ENCODE data around the gene RHBDF2.
"Not testable (repeated sequence)": the region's sequence is repeated elsewhere in the genome, so short reads cannot be mapped to it uniquely, and the experiment has no call there.

Gene RHBDF2

DNA sequence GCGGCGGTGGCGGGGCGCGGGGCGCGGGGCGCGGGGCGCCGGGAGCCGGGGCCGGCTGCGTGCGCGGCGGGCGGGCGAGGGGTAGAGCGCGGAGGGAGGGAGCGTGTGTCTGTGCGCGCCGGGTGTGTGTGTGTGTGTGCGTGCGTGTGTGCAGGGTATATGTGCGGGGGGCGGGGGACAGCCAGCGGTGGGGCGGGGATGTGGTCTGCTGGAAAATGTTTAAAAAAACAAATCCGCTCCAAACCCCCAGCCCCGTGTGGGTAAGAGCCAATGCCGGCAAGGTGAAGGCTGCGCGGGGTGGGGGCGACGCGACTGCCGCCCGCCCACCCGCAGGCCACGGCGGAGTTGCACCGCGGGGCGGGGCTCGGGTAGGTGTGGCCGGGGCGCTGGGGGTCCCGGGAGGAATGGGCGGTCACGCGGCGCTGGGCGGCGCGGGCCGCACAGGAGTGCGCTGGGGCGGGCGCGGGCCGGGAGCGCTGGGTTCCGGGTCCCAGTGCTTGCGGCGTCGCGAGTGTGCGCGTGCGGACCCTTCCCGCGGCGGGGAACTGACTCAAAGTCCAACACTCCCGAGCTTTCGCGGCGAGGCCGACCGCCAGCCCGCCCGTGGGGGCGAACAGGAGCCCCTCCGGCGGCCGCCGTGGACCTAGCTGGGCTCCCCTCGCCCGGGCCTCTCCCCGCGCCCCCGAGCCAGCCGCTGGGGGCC lies 36.5 kb upstream of the RHBDF2 start, which contains the start of gene CYGB:
CYGB (minus strand) TSS at position 132 of the 703 bp plus-strand sequence. CDS start 167 bp downstream, outside the sequence.
- no peak for DNase-seq

- DNase-seq: no peak
Observed at GRCh38 chr17:76537288-76537577, 36.0 kb upstream of the RHBDF2 start.

- no peak for DNase-seq
Observed at GRCh38 chr17:76536511-76537287, 35.5 kb upstream of the RHBDF2 start.

DNA sequence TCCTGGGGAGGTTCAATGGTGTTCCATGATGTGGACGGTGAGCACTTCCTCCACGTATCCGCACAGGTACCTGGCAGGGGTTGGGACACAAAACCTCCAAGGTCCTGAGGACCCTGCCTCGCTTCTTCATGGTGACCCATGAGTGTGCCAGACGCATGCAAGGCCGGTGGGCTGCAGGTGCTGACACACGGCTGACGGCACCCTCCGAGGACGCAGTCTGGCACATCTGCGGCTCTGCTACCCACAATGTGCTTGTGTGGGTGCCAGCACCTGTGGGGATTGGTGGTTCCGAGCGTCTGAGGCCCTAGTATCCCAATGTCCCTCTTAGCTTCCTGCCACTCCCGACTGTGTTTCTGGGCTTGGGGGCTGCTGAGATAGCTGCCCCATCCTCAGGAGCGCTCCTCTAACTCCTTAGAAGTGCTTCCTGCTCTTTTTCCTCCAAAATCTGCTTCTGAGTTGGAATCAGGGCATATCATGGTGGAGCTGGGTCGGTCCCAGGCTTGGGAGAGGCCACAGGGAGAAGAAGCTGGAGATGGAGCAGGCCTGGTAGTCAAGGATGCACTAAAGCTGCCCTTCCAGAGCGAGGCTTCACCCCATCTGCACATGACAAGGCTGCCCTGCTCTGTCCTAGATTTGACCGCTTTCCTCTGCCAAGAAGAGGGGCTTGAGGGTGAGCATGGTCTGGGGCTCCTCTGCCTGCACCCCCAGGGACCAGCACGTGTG lies 34.7 kb upstream of the RHBDF2 start:
- DNase-seq: no peak

GRCh38 chr17:76534831-76535732 lies 33.9 kb upstream of the RHBDF2 start:
- DNase-seq: no peak

- not testable (repeated sequence) for DNase-seq
Observed at GRCh38 chr17:76533640-76534359, 32.6 kb upstream of the RHBDF2 start.

DNA sequence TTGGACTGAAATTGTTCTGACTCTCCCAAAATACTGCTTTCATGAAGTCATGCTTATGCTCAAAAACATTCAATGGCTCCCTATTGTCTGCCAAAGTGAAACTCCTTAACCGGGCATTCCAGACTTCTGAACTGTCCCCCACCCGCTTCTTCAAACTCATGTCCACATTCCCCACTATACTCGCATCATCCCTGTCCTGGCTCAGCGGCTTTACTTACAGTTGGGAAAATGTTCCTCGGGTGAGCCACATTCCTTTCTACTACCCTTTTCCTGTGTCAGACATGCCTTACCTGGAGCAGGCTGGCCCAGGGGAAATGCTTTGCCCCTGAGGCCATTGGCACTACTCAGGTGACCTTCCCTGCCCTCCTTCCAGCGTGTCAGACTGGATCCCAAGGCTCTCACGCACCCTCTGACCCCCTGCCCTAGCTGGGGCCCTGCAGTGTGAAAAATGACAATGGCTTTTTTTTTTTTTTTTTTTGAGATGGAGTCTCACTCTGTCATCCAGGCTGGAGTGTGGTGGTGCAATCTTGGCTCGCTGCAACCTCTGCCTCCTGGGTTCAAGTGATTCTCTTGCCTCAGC lies 30.9 kb upstream of the RHBDF2 start:
- DNase-seq: no peak

GRCh38 chr17:76531486-76532038 lies 30.3 kb upstream of the RHBDF2 start:
- DNase-seq: no peak

GRCh38 chr17:76530811-76531485 lies 29.7 kb upstream of the RHBDF2 start:
- no peak for DNase-seq

DNA sequence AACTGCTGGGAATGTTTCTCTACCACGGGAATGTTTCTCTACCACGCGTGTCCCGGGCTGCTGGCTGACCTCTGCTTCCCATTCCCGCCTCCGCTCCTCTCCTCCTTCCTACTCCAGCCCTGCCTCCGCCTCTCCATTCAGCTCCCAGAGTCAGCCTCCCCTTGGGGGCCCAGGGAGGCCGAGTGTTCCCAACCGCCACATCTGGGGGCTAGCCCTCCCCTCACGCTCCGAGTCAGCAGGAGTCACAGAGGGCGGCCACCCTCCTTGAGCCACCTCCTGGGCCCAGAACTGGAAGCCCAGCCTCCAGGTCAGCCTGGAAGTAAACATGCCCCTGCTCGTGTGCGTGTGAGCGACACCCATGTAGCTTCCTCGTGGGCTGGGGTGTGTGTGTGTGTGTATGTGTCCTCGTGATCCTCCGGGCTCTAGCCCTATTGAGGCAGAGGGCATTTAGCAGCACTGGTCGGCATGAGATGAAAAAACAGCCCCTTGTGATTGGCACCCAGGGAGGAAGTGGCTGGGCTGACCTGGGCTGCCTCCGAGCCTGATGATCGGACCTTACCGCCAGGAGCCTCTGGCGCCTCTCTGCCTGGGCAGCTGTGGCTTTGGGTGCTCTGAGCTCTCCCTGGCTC lies 29.0 kb upstream of the RHBDF2 start:
- DNase-seq: no peak

- no peak for DNase-seq
Observed at GRCh38 chr17:76529224-76530094, 28.2 kb upstream of the RHBDF2 start.

GRCh38 chr17:76528528-76529223 lies 27.5 kb upstream of the RHBDF2 start:
- no peak for DNase-seq

GRCh38 chr17:76528156-76528527 lies 26.9 kb upstream of the RHBDF2 start:
- DNase-seq: no peak

GRCh38 chr17:76527430-76528111 lies 26.3 kb upstream of the RHBDF2 start:
- DNase-seq: peak; percentile 62

- DNase-seq: not testable (repeated sequence)
Observed at GRCh38 chr17:76527016-76527415, 25.8 kb upstream of the RHBDF2 start.

DNA sequence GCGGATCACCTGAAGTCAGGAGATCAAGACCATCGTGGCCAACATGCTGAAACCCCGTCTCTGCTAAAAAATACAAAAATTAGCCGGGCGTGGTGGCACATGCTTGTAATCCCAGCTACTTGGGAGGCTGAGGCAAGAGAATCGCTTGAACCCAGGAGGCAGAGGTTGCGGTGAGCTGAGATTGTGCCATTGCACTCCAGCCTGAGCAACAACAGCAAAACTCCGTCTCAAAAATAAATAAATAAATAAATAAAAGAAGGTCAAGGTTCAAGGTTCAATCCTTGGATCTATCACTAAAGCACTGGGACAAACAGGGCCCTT lies 24.2 kb upstream of the RHBDF2 start:
- not testable (repeated sequence) for DNase-seq

GRCh38 chr17:76524598-76525512 lies 23.6 kb upstream of the RHBDF2 start:
- DNase-seq: no peak
